Stimulated activated CD8-positive, alpha-beta memory T cell treated with anti-CD3 and anti-CD28 coated beads, Interleukin-7, amount 100 ng/mL, for 4 hours (primary cell): ENCODE results near the gene REM2.
A peak's percentile ranks its signal among the peaks of the same experiment; 100 is the strongest.

ENCODE experiments used
- DNase-seq, 2 donors: peaks; one replicate each; pipeline ENCODE4 v3.0.0-alpha.2; 2020; ENCODE audit warnings: low read depth in 2 of 2

The REM2 gene

DNA sequence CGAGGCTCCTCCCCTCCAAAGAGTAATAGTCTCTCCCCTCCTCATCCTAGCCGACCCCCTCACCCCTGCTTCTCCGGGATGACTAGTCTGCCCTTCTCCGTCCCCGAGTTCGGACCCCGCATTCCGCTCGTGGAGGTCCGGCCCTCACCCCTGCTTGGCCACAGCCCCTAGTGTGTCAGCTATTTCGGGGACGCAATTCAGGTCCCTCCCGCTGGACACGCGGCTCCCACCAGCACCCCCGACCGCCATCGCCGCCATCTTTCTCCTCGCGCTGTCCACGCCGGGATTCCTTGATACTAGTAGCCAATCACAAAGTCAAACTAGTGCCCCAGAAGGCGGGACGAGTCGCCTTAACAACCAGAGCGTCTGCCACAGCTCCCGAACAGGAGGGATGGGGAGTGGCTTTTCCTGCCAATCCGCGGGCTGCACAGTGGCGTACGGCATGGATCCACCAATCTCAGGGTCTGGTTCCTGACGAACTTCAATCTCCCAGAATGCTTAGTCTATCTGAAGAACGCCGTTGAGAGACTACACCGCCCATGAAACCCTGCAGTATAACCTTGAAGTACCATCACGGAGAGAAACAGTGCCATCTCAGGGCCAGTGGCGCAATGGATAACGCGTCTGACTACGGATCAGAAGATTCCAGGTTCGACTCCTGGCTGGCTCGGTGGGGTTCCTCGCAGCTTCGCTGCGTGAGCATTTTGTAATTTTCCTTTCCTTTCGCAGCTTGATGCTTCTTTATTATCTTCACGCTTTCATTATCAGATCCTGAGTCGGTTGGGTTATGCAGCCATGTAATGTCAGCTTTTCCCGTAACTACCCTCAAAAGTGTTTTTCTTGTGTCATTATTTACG, 46.3 kb downstream of the REM2 start, which contains the start of gene PRMT5:
PRMT5 (minus strand) TSS at position 273 of the 857 bp plus-strand sequence; CDS start at position 258, 15 bp downstream.
- peak; percentile 96 to 97 for DNase-seq

- no peak for DNase-seq
Observed at GRCh38 chr14:22929961-22930364, 46.9 kb downstream of the REM2 start.

DNA sequence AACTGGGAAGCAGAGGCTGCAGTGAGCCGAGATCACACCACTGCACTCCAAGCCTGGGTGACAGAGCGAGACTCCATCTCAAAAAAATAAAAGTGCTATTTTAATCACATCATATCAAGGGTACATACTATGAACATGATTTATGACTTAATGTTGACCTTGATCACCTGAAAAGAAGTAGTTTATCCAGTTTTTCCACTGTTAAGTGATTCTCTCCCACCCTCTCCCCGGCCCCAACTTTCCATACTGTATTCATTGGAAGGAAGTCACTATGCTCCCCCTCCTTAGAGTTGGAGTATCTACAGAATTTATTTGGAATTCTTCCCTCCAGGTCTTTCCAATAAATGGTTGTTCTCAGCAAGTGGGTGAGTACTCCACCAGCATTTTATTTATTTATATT, 49.1 kb downstream of the REM2 start:
- DNase-seq, result no peak

DNA sequence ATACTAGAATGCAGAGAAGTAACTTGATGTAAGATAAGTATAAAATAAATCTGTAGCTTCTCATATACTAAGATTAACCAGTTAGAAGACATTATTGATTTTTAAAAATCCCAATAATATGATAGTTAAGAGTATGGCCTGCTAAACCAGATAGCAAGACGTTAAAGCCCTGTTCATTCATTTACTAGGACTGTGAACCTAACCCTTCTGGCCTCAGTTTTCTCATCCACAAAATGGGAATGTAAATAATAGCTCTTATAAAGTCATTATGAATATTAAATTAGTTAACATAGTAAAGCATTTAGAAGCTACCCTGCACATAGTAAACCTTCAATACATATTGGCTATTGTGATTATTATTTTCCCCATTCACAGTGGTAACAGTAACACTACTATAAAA, 52.1 kb downstream of the REM2 start:
- no peak for DNase-seq
